HEK293 (cell line): ENCODE measurements around the gene ZCCHC17.

Experiments
- CTCF ChIA-PET: fragments of 350-600 bp; formaldehyde crosslinking; extraction: SDS; loops from one replicate; lab custom pipeline; 2021; ENCODE audit warnings: antibody characterized with exemption; lab: Yijun Ruan, JAX
- POLR2A ChIA-PET: fragments of 300-600 bp; formaldehyde crosslinking; extraction: SDS; loops from one replicate; lab custom pipeline; 2020; ENCODE audit warnings: antibody characterized with exemption, inconsistent platforms; lab: Yijun Ruan, JAX
- H3K27ac ChIP-seq: fragments of 200-500 bp; sonication (Bioruptor generic); 2 replicates; pipeline ENCODE4 v1.5.1; 2014; ENCODE audit warnings: low read depth, low read length, control low read depth, inconsistent platforms; ENCODE audit errors: extremely low read depth
- H3K36me3 ChIP-seq, 2 experiments: fragments of 200-500 bp in 1 of 2; sonication (Bioruptor generic) in 1 of 2; 1 replicate in 1 of 2; 2 replicates in 1 of 2; pipeline ENCODE4 v1.5.1; 2014 to 2017; ENCODE audit warnings: inconsistent platforms in 2 of 2, low read length in 2 of 2; ENCODE audit not compliant: control insufficient read depth in 2 of 2, insufficient read depth in 1 of 2
- H3K4me1 ChIP-seq: fragments of 200-500 bp; sonication (Bioruptor generic); 2 replicates; pipeline ENCODE4 v1.5.1; 2014; ENCODE audit warnings: mild to moderate bottlenecking, low read length, inconsistent platforms; ENCODE audit not compliant: control insufficient read depth, insufficient read depth
- H3K4me3 ChIP-seq: 2 replicates; pipeline ENCODE4 v1.5.1; 2011; ENCODE audit warnings: low read depth, mild to moderate bottlenecking, control low read depth, low read length, moderate library complexity
- H3K9me3 ChIP-seq: fragments of 200-500 bp; sonication (Bioruptor generic); 2 replicates; pipeline ENCODE4 v1.5.1; 2014; ENCODE audit warnings: low read depth, low read length, inconsistent platforms; ENCODE audit not compliant: control insufficient read depth, insufficient read depth
- IKZF3 ChIP-seq: fragments of 450-650 bp; IDR thresholded peaks from 2 replicates; pipeline ENCODE4 v1.5.0; 2018; ENCODE audit warnings: missing biosample characterization, mild to moderate bottlenecking, missing genetic modification characterization, moderate library complexity
- KLF10 ChIP-seq: fragments of 450-650 bp; IDR thresholded peaks from 2 replicates; pipeline ENCODE4 v1.5.1; 2018; ENCODE audit warnings: missing biosample characterization, mild to moderate bottlenecking, missing genetic modification characterization
- OVOL3 ChIP-seq: fragments of 450-650 bp; formaldehyde crosslinking; IDR thresholded peaks from 2 replicates; pipeline ENCODE4 v1.5.1; 2016; ENCODE audit warnings: missing biosample characterization, missing genetic modification characterization
- PRDM2 ChIP-seq: fragments of 450-650 bp; formaldehyde crosslinking; IDR thresholded peaks from 2 replicates; pipeline ENCODE4 v1.5.1; 2016; ENCODE audit warnings: missing biosample characterization, missing genetic modification characterization, borderline replicate concordance
- PRDM6 ChIP-seq: fragments of 450-650 bp; formaldehyde crosslinking; IDR thresholded peaks from 2 replicates; pipeline ENCODE4 v1.5.1; 2017; ENCODE audit warnings: missing biosample characterization, missing genetic modification characterization
- REST ChIP-seq: fragments of 450-650 bp; formaldehyde crosslinking; IDR thresholded peaks from 2 replicates; pipeline ENCODE4 v1.5.1; 2016; ENCODE audit warnings: missing biosample characterization, missing genetic modification characterization
- ZNF155 ChIP-seq: fragments of 450-650 bp; formaldehyde crosslinking; IDR thresholded peaks from 2 replicates; pipeline ENCODE4 v1.5.1; 2016; ENCODE audit warnings: missing biosample characterization, missing genetic modification characterization
- ZNF157 ChIP-seq: fragments of 450-650 bp; formaldehyde crosslinking; IDR thresholded peaks from 2 replicates; pipeline ENCODE4 v1.5.1; 2016; ENCODE audit warnings: missing biosample characterization, missing genetic modification characterization
- ZNF274 ChIP-seq, 2 experiments: fragments of 200-500 bp in 1 of 2; fragments of 450-650 bp in 1 of 2; sonication (Bioruptor generic) in 1 of 2; formaldehyde crosslinking in 1 of 2; IDR thresholded peaks; 2 replicates each; pipeline versions ENCODE4 v1.5.1 to v1.6.1; 2014 to 2016; ENCODE audit warnings: borderline replicate concordance in 1 of 2, inconsistent platforms in 1 of 2, low read length in 1 of 2, missing biosample characterization in 1 of 2, missing genetic modification characterization in 1 of 2
- ZNF311 ChIP-seq: fragments of 450-650 bp; formaldehyde crosslinking; IDR thresholded peaks from 2 replicates; pipeline ENCODE4 v1.5.1; 2017; ENCODE audit warnings: missing biosample characterization, missing genetic modification characterization, borderline replicate concordance
- ZNF473 ChIP-seq: fragments of 450-650 bp; formaldehyde crosslinking; IDR thresholded peaks from 2 replicates; pipeline ENCODE4 v1.5.1; 2017; ENCODE audit warnings: missing biosample characterization, missing genetic modification characterization
- ZNF514 ChIP-seq: fragments of 450-650 bp; formaldehyde crosslinking; IDR thresholded peaks from 2 replicates; pipeline ENCODE4 v1.5.1; 2016; ENCODE audit warnings: missing biosample characterization, missing genetic modification characterization
- ZNF626 ChIP-seq: fragments of 450-650 bp; sonication (Bioruptor Pico); formaldehyde crosslinking; IDR thresholded peaks from 2 replicates; pipeline ENCODE4 v1.5.1; 2018; ENCODE audit warnings: missing biosample characterization, missing genetic modification characterization, inconsistent platforms
- ZNF645 ChIP-seq: fragments of 450-650 bp; formaldehyde crosslinking; IDR thresholded peaks from 2 replicates; pipeline ENCODE4; 2016; ENCODE audit warnings: missing biosample characterization, missing genetic modification characterization
- ZNF692 ChIP-seq: fragments of 450-650 bp; formaldehyde crosslinking; IDR thresholded peaks from 2 replicates; pipeline ENCODE4 v1.5.1; 2016; ENCODE audit warnings: missing biosample characterization, missing genetic modification characterization
- ZNF747 ChIP-seq: fragments of 450-650 bp; formaldehyde crosslinking; IDR thresholded peaks from 2 replicates; pipeline ENCODE4 v1.5.1; 2016; ENCODE audit warnings: missing biosample characterization, missing genetic modification characterization
- ZNF791 ChIP-seq: fragments of 450-650 bp; formaldehyde crosslinking; IDR thresholded peaks from 2 replicates; pipeline ENCODE4 v1.5.1; 2016; ENCODE audit warnings: missing biosample characterization, missing genetic modification characterization
- ZSCAN16 ChIP-seq: fragments of 450-650 bp; formaldehyde crosslinking; IDR thresholded peaks from 2 replicates; pipeline ENCODE4 v1.5.1; 2016; ENCODE audit warnings: missing biosample characterization, missing genetic modification characterization
- ZSCAN18 ChIP-seq: fragments of 450-650 bp; formaldehyde crosslinking; IDR thresholded peaks from 2 replicates; pipeline ENCODE4 v1.5.1; 2016; ENCODE audit warnings: missing biosample characterization, missing genetic modification characterization

The ZCCHC17 gene

GRCh38 chr1:31389616-31390015 is 92.8 kb downstream of the ZCCHC17 start:
- CTCF ChIA-PET = interaction anchor here (0.7 to 1.8 kb wide), 4 partner anchors 16 to 857 kb away, joined by 3 to 7 read pairs (median 6); no protein-coding TSS in a partner anchor
- TF ChIP-seq ZNF692 (tag by site-specific recombination) (no peak), ZNF747 (tag by site-specific recombination) (no peak), ZNF274 (IDR thresholded peaks at IDR 0.05; ENCODE audit: low read length) (no peak), ZNF274 (tag by site-specific recombination; IDR thresholded peaks at IDR 0.05; ENCODE audit: borderline replicate concordance) (no peak), ZSCAN18 (tag by site-specific recombination) (no peak), REST (no peak), ZNF514 (tag by site-specific recombination) (no peak), ZNF791 (tag by site-specific recombination) (no peak), KLF10 (tag by site-specific recombination) (no peak), ZNF311 (tag by site-specific recombination) (no peak), ZNF157 (tag by site-specific recombination) (no peak), ZNF626 (tag by site-specific recombination) (no peak), ZNF155 (tag by site-specific recombination) (no peak), ZNF645 (no peak), IKZF3 (tag by site-specific recombination) (no peak), OVOL3 (tag by site-specific recombination) (no peak), ZNF473 (tag by site-specific recombination) (no peak), ZSCAN16 (tag by site-specific recombination) (no peak), PRDM2 (tag by site-specific recombination) (no peak), PRDM6 (tag by site-specific recombination) (no peak)
- no peaks in the 10 kb centered on the region for H3K36me3 ChIP-seq
- H3K27ac ChIP-seq = no peak overlapping the region
- H3K4me1 ChIP-seq = no peaks in the 10 kb centered on the region
- POLR2A ChIA-PET = interaction anchor here (0.6 to 1.7 kb wide), 2 partner anchors 93 to 196 kb away, joined by 4 to 6 read pairs; partner anchors contain the start of genes SNRNP40 and ZCCHC17
- H3K4me3 ChIP-seq = no peak overlapping the region
- H3K9me3 ChIP-seq = no peaks in the 10 kb centered on the region
